GM12801 (cell line): Measurements from ENCODE around the gene PPM1F.

ENCODE experiments used
- TF ChIP-seq, protein P1 (sequence below): IDR thresholded peaks from one replicate; pipeline ENCODE4 v1.5.1; 2011; ENCODE audit warnings: control low read depth; ENCODE audit not compliant: insufficient read length; ENCODE audit errors: extremely low read depth

Gene PPM1F

DNA sequence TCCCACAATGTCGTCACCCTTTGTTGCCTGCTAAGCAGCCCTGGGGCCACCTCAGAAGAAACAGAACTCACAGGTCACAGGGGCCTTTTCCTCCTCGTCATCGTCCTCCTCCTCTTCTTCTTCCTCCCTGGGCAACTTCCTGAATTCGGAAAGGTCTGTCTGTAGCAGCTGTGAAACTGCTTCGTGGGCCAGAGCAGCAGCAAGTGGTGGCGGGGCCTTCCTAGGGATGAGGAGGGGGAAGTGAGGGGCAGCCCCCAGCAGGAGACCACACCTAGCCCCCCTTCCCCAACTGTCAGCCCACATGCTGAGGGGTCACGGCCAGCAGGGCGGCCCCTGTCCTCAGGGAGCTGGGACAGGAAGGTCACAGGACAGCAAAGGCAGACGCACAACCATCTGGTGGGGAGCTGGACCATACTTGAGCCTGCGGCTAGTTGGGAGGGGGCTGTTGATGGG is 13.2 kb downstream of the PPM1F start:
- TF ChIP-seq, protein P1, sequence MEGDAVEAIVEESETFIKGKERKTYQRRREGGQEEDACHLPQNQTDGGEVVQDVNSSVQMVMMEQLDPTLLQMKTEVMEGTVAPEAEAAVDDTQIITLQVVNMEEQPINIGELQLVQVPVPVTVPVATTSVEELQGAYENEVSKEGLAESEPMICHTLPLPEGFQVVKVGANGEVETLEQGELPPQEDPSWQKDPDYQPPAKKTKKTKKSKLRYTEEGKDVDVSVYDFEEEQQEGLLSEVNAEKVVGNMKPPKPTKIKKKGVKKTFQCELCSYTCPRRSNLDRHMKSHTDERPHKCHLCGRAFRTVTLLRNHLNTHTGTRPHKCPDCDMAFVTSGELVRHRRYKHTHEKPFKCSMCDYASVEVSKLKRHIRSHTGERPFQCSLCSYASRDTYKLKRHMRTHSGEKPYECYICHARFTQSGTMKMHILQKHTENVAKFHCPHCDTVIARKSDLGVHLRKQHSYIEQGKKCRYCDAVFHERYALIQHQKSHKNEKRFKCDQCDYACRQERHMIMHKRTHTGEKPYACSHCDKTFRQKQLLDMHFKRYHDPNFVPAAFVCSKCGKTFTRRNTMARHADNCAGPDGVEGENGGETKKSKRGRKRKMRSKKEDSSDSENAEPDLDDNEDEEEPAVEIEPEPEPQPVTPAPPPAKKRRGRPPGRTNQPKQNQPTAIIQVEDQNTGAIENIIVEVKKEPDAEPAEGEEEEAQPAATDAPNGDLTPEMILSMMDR, result no peak

DNA sequence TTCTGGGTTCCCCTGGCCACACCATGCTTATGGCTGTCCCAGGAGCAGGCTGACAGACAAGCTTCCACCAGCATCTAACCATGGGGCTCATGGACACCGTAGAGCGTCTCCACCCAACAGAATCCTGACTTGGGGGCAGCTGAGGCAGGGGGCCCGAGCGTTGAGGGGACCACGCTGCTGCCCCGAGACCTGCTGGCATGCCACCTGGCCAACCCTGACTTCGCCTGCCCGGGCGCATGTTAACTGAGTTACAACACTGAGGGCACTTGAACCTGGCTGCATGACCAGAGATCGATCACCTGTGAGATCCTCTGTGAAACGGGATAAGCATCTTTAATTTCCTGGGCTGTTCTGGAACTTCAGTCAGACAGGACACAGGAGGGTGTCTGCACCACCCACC is 13.7 kb downstream of the PPM1F start:
- TF ChIP-seq, protein P1, result no peak

DNA sequence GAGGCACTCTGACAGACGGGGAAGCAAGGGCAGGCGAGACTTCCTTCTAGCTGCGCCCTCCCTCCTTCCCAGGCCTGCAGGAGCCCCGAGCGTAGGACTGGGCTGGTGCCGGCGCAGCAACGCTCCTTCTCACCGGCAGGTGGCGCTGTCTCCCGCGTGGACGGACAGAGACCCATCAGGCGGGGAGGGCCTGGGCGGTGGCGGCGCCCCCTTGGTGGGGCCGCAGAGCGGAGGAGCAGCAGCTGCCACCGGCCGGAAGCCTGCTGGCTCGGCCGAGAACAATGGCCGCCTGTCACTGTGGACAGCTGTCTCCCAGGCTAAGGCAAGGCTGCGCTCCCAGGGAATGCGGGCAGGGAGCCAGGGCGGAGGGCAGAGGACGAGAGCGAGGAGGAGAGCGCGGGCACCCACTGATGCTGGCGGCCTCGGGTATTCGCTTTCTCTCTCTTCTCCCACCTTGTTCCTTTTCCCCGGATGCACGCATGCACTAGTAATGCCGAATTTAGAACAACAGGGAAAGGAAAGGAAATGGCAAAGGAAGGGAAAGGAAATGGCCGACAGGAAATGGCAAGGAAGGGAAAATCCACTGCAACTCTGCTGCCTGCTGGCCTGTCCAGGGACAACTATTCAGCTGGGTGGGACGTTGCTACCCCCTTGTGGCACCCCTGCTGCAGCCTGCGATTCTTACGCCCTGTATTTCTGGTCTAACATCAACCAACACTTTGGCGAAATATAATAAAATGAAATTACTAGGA is 14.4 kb downstream of the PPM1F start:
- TF ChIP-seq, protein P1, result no peak

DNA sequence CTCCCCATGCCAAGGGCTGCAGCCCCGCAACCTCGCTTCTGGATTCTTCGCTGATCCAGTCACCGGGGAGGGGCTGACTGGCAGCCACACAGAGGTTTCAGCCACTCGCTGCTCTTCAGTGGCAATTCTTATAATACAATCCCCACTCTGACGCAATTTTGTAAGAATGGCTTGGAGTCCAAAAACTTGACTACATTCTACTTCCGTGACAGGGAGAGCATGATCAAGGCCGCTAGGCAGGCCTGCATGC is 14.9 kb downstream of the PPM1F start:
- TF ChIP-seq, protein P1, result no peak

DNA sequence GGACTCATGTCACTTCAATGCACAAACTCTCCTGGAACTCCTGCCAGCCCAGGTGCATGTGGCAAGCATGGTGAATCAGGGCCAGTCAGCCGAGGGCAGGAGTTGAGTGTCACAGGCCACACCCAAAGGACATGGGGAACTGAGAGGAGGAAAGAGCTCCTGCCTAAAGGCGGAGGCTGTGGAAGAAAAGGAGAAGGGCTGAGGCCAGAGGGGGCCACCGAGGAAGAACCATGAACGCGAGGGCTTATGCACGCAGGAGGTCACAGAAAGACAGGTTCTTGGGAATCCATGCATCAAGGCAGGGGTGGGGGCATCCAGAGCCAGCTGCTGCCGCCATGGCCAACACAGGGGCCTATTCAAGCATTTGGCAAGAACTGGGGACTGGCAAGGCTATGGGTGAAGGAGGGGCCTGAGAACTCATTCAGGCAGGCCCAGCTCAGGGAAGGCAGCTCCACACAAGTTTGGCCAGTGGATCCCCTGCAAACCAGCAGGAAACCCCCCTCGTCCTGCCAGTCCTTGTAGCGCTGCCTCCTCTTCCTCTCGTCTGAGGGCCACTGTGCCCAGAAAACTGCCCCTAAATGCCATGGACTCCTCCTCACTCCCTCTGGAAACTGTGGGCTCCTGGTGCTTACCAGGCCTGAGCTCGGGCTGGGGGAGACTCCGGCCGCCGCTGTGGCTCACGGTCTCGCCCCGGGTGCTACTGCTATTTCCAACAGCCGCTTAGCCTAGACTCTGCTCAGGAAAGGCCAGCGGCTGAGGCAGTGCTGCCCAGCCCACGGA is 15.4 kb downstream of the PPM1F start:
- TF ChIP-seq, protein P1, result no peak

DNA sequence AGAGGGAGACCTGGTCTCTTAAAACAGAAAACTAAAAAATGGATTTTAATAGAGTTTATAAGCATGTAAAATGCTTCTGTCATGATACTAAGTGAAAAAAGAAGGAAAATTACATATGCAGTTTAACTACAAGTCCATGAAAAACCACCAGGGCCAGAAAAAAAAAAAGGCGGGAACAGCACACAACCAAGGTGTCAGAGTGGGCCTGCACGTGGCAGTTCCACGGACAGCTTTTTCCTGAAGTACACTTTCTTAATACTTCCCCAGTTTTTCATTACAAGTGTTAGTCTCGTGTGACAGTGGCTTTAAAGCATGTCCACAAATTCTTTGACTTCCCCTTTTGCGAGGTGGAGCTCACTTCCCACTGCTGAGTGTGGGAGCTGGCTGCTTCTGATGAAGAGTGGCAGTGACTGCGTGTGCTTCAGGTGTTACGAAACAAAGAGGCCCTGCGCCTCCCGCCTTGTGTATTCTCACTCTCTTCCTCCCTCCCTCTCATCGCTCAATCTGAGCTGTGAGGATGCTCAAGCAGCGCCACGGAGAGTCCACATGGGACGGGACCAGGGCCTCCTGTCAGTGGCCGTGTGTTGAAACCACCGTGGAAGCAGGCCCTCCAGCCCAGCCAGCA is 16.4 kb downstream of the PPM1F start:
- TF ChIP-seq, protein P1, result no peak

DNA sequence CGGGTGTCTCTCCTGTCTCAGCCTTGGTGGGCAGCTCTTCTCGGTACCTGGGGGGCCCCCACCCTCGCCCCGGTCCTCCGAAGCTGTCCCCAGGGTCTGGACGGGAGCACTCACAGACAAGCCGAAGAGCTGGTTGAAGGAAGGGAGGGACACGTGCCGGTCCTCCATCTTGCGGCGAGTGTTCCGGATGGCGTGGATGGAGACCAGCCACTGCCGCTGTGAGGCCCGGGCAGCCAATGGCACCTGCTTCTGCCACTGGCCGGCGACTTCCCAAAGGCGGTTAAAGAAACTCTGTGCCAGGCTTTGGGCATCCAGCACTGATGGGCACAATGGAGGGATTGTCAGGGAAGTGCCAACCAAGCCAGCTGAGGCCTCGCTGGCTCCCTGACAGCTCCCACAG is 18.7 kb downstream of the PPM1F start:
- TF ChIP-seq, protein P1, result no peak
